Measurements from ENCODE around the gene STIL.
A peak's percentile ranks its signal among the peaks of the same experiment; 100 is the strongest.

The STIL gene

DNA sequence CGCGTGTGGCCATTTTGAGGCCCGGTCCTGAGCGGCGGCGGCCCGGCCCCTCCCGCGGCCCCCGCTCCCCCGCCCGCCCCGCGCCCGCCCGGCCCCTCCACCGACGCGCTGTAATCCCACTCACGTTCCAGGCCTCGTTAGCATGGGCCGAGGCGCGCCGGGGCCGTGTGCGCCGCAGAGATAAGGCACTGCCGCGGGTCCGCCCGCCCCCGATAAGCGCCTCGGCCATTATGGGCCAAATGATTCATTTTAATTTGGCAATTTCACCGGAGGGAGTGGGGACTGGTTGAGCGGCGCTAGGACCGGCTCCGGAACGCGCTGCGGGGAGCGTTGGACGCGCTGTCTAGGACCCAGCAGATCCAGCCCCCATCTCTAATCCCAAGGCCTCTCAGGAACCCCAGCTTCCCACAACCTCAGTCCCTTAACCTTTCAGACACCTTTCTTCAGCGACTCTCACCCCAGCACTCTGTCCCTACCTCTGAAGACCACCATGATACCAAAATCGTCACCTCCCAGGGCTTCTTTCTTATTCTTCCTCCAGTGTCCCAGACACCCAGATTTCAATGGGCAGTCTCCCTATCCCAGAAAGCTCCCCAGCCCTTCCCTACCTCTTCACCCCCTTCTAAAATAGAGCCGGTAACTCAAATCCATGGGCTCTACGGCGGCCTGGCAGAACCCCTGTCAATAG lies 81.6 kb downstream of the STIL start, which contains the start of gene TAL1:
TAL1 (minus strand) TSS at position 39 of the 688 bp plus-strand sequence. CDS start 6,337 bp downstream, outside the sequence.
- DNase-seq: no peak

DNA sequence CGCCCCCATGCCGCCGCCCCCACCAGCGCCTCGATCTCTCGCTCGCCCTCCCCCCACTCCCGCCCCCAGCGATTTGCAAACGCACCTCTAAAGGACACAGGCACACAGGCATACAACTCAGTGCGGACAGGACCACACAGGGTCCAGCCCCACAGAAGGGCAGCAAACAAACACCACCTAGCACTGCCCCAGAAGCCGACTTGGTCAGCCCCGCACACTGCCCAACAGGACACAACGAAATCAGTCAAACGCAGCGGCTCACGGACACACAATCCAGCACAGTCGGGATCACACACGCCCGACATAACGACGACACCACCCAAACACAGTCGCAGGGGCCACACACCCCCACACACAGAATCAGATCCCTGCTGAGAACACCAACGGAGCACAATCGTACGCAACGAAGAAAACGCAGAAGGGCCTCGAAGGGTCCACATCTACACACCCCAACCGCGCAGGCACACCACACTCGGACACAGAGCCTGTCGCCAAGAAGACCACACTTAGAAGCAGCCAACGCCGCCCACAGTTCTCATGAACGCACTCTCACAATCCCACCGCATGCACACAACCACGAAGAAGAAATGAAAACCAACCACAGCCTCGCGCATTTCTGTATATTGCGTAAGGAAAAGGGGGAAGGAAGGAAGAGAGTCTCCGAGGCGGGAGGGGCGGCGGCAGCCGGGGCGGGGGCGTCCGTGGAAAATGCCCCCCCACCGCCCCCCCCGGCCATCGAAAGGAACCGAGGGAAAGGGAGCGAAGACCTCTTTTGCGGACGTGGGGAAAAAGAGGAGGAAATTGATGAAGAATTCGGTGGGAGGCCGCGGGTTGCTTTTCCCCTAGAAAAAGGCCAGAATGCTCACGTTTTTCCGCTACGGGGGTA lies 82.4 kb downstream of the STIL start:
- DNase-seq: no peak

DNA sequence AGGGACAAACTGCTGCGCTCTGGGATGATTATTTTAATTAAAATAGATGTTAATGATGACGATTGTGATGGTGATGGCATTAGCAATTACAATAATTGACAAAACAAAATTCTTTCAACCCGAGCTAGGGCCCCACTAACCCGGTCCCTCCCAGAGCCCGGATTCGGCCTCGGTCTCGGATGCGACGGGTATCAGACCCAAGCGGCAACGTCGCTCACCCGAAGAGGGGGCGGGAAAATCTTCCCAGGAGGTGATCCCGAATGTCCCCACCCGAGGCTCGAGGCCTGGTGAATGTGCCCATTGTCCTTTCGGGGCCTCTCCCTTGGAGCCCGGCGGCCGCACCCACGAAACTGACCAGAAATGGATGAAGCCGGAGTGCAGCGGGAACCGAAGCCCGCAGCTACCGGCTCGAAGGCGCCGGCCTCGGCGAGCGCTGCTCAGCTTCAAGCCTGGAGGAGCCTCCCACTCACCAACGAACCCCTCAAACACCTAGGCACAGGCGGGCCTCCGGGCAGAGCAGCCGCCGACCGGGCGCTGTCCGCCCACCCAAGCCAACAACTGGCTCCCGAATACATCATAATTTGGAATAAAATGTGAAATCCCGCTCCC lies 83.2 kb downstream of the STIL start:
- DNase-seq: no peak

DNA sequence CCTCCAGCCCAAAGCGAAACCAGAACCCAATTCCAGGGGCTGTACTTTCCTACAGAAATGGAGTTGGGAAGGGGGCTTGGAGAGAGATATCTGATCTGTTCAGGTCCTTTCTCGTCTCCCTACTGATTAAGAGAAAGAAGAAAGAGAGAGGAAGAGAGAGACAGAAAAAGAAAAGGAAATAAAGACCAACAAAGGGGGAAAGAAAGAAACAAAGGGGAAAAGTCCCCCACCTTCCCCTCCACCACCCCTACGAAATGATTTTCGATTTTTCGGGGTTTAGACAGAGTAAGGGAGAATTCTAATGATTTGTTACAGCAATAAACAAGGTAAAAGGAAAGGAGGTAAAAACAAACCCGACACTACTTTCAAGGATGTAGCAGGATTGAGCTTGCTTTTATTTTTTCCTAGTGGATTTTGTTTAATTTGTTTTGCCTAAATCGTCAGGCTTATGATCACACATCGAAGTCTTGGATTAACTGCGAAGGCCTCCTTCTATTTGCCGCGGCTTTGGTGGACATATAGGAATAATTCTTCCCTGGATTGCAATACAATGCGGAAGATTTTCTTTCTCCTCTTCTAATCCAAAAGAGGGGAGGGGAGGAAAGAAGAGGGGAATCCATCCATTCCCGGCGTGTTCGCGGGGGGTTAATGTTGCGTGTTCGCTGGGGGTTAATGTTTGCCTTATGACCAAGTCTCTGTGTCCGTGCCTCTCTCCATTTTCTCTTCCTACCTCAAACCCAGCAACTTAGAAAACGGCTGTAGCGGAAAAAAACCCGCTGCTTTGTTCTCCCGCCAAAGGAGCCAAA lies 83.9 kb downstream of the STIL start:
- no peak for DNase-seq

DNA sequence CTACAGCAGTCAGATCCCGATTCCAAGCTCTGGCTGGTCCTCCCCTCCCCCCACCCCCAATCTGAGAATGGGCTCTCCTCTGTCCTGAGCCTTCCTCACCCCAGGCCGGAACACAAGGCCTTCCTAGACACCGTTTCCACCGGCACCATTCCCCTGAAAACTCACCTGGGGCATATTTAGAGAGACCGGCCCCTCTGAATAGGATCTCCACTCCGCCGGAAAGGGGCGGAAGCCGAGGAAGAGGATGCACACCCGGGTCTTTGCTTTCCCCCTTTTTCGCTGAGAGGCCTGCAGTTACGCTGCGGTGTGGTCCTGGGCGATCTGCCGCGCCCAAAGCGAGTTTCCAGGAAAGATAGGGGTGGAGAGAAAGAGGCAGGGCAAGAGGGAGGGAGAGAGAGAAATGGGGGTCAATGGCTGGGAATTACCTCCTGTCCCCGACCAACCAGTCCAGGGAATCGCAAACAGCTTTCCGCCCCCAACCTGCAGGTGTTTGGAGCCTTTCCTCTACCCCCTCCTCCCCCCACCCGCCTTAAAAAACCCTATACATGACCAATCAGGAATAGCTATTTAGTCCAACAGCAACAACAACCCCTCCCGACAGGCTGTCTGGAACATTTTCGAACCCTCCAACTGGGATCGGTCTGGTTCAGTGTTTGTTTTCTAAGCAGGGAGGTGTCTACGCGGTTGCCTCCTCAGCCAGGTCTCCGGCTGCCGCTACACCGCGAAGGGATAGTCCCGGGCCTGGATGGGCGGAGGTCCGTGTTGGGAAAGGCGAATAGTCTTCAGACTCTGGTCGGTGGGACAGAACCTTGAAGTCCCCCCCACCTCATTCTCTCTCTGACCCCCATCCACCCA lies 84.7 kb downstream of the STIL start:
- DNase-seq: no peak

DNA sequence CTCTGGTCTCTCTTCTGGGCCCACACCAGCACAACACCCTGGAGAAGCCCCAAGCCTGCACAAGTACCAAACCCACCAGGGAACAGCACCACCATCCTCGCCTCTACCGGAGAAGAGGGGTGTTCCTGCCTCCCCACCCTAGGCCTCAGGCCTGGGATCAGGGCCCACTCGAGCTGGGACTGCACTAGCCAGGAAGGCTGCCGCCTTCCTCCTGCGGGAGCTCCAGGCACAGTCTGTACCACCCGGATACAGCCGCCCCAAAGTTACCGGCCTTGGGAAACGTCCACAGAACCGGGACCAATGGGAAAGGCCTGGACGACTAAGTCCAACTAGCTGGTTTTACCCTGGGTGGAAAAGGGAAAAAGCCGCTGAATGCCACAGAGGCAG lies 85.3 kb downstream of the STIL start:
- DNase-seq: no peak

DNA sequence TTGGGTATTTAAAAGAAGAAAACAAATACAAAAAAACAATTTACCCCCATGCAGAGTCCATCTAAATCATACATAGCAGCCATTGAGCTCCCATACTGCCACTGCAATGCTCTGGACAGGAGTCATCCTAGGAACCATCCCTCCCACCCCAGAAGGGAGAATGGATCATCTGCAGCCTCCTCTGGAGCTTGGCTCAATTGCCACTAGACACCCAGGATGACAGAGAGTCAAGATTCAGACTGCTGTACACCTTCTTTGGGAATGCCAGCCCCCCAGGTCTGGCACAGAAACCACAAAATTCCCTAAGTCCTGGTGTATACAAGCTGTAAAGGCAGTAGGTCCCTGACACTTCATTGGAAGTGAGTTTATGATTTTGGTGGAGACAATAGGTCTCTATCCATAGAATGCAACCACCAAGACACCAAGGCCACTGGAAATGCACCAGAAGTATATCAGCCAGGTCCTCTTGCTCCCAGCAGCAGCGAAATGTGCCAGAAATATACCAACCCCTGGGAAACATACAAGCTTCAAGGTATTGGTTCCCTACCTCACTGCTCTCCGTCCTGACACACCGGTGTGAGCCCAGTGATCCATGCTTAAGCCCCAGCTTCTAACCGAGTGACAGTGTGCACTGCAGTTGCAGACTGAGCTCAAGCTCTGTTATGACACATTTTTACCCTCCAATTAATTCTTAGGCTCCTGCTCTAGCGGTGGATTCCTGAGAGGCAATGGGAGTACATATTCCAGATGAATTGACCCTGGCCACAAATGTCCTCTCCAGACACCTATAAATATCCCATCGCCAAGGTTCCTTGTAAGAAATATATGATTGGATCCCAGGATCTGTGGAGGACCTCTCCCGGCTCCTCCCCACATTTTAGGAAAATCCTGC lies 86.4 kb downstream of the STIL start:
- DNase-seq: peak; percentile 23

DNA sequence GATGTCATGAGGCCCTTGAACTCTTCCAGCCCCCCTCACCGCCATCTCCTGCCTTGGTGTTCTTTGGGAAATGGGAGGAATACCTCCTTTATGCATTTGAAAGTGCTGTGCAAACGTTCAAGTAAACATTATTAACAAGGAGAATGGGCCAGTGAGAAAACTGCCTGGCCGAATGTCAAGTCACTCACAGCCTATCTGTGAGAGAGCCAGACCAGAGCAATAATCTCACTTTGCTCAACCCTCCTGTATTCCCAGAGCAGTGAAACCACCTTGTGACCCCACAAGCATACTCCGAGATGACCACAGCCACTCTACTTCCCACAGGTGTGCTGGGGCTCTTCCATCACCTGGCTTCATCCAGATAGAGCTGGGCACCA lies 87.1 kb downstream of the STIL start:
- DNase-seq: no peak

DNA sequence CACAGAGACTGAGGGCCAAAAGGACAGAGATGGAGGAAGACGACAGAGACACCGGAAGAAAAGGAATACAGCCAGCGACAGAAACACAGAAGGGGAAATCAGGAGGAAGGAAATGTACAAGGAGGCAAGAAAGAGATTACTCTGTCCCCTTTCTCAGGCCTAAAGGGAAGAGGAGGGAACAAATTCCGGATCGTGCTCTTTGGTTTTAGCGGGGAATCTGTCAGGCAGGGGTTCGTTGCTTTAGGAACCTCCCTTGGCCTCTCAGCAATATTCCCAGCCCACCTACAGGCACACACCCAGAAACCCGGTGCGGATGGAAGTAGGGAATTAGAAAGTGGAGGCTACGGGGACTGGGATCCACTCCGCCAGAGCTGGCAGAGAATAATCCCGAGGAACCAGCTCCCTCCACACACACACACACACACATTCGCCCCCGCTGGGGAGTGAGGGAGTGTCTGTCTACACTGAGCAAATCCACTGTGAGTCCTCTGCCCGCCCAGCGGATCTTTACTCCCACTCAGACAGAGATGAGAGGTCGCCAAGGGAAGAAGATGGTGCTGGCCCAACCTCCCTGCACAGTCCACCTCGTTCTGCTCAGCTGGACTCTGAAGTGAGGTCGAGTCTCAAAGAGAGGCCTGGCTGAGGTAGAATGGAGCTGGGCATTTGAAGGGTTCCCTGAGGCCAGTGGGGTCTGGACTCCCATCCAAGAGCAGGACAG lies 87.7 kb downstream of the STIL start:
- no peak for DNase-seq

DNA sequence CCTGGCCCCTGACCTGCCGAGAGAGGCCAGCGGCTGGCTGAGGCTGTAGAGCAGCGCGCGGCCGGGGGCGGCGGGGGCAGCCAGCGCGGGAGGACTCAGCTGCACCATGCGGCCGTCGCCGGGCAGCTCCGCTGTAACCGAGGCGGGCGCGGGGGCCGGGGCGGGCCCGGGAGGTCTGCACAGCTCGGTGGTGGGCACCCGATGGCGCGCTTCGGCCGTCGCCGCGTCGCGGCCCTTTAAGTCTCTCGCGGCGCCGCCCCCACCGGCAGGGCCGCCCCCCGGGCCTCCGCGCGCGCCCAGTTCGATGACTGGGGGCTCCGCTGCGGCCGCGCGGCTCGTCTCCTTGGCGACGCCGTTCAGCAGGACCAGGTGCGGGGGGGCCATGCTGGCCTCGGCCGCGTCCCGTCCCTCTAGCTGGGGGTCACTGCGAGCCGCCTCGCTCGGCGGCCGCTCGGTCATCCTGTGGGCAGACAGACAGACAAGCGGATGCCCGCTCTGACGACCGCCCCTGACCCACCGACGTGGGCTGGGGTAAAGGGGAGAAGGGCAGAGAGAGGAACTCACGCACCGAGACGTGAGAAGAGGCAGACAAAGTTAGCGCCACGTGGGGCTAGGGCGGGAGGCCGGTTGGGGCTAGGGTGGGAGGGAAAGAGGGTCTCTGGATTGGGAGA lies 88.4 kb downstream of the STIL start:
- no peak for DNase-seq

DNA sequence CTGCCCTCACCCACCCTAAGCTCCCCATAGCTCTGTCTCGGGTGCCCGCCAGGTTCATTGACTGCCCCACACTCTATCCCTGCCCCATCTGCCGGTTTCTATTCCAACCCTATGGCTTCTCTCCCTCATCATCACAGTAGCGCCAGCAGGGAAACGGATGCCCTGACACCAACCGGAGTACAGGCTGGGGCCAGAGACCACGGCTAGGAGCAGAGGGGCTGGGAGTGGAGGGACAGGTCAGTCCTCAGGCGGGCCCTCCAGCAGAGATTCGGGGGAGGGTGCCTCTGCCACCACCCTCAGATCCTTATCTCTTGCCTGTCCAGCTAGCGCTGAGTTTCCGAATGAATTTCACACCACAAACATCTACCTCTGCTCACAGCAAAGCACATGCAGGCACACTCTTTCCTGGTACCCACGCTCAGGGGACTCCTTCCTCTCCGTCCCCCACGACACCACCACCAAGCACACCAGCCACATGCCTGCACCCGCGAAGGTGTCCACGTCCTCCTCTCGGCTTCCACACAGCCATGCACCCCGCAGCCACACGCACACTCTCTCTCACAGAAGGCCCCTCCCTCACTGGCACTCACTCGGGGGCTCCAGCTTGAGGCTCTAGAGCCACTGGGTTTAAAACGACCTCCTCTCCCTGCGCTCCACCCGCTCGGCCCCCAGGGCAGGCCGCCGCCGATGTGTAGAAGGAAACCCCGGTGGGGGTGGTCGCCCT lies 89.1 kb downstream of the STIL start:
- no peak for DNase-seq

DNA sequence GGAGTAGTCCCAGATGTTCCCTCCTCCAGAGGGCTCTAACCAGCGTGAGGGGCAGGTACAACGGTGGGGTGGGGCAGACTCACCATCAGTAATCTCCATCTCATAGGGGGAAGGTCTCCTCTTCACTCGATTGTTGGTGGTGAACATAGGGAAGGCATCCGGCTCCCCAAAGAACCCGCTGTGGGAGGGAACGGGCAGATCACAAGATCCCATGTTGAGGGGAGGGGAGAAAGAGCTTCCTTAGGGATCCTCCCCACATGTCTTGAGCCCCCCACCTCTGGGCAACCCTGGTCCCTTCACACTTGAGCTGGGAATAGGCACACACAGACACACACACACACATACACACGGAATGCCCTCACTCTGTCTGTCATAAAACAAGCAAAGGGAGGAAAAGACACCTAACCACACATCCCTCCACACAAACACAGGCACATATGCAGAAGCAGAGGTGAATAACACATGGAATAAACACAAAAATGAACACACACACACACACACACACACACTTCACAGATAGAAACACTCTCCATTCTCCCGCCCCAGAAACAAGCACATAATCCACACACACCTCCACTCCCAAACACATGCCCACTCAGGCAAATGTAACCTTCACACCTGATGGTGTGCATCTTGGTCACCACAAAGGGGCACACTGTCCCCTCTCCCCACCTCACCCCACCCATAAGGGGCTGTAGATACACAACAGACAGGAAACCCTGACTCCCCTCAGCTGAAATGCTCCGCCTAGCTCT lies 89.8 kb downstream of the STIL start:
- DNase-seq: no peak

DNA sequence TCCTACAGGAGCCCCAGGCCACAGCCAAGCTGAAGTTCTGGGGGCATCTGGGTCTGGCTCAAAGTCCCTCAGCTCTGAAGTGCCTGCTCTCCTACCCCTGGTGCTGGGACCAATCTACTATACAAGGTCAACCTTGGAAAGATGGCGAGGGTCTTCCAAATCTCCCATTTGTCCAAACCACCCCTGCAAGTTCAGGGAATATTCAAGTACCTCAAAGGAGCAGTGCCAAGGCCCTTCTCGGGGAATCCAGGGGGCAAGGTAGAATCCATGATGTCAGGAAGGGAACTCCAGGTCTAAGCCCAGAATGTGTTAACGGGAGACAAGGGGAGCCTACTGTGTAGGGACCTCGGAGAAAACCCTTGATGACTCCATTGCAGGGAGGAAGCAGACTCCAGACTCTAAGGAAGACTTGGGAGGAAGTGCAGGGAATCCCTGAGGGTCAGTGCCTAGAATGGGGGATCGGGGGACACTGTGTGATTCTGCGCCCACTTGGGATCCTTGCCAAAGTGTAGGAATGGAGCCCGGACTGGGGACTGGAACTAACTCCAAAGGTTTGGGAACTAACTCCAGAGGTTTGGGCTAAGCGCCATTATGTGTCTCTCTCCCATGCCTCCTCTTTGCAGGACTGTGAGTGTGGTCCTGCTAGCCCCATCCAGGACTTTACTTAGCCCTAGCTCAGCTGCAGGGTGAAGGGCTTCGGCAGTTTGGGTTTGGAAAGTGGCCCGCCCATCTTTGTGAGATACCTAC lies 90.6 kb downstream of the STIL start:
- DNase-seq: no peak

DNA sequence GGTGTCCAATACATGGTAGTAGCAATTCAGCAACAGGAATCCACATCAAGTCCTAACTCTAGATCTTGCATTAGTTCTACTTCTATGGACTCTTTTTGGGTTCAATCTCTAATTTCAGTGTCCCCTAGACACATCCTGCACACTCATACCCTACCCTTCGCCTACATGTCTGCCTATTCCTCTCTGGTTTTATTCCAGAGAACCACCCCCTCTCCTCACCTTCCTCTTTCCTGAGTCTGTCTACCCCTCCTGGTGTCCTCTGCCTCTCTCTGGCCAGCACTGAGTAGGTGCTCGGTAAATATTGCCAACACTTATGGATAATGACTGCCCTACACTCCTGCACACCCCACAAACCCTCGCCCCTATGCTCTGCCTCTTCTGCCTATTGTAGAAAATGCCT lies 91.5 kb downstream of the STIL start:
- no peak for DNase-seq

DNA sequence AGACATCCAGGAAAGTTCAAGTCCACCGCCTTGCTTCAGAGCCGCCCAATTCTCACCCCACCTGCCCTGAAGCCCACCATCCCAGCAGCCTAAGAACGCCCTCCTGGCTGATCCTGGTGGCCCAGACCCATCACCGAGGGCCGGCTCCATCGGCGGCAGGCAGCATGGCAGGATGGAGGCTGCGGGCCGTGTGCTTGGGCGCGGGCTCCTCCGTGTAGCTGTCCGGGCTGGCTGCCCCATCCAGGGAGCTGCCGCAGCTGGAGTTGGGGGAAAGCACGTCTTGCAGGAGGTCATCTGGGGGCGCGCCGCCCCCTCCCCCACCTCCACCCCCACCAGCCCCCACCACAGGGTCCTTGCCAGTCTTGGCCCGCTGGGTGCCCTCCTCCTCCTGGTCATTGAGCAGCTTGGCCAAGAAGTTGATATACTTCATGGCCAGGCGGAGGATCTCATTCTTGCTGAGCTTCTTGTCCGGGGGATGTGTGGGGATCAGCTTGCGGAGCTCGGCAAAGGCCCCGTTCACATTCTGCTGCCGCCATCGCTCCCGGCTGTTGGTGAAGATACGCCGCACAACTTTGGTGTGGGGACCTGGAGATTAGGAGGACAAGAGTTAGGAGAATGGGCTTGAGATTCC lies 94.2 kb downstream of the STIL start:
- no peak for DNase-seq

DNA sequence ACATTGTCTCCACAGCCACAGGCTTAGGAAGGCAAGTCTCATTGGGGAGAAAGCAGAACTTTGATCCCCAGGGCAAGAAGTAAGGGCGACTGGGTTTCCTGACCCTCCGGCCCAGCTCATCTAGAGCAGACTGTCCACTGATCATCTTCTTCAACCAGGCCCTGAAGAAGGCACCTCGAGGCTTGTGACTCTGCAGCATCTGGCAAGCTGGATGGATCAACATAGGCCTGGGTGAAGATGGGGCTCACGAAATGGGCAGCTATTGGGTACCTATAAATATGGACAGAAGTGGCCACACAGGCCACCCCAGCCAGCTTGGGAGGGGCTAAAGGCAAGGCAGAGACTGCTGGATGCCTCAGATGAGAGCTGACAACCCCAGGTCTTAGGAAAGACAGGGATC lies 94.9 kb downstream of the STIL start:
- DNase-seq: no peak
